ENCODE data around the gene SPCS1. TPM values are rescaled to one million over a fixed set of nuclear protein-coding genes. Genes with fewer than 3 reads are reported as not detected.

SPCS1 gene
- polyA plus RNA-seq, 2 of the 4 experiments (the other 2 are of a cell fraction), result 180 to 184 TPM

- Histone ChIP-seq H3K4me2 (no peak overlapping the region), H3K27ac (no peak overlapping the region), H3K4me3 (no peak overlapping the region), H3K9me3 (no peaks in the 10 kb centered on the region), H3K4me1 (no peaks in the 10 kb centered on the region; the same call in 2 of the 3 replicates)
- DNase-seq (ENCODE audit: low read depth in 1 of 2, low spot score in 1 of 2) (no peak), FAIRE-seq (no peak), ATAC-seq (peak in 1 of 2 experiments; percentile 12; a peak in 2 of 6 replicates)
- CTCF ChIA-PET, result interaction anchor here (1.1 kb wide), 1 partner anchor 10 kb away, joined by 3 read pairs; no protein-coding TSS in a partner anchor
- POLR2A ChIA-PET, result interaction anchor here (1.0 kb wide), 1 partner anchor 13 kb away, joined by 4 read pairs; no protein-coding TSS in a partner anchor
- TF ChIP-seq HOXA7 (CRISPR knock-in tag; IDR thresholded peaks at IDR 0.05), result peak; percentile 40; the same call in 1 of the 2 replicates
- no peak for TF ChIP-seq FOSL2 (IDR thresholded peaks at IDR 0.05)
- TF ChIP-seq FOSL2 (CRISPR knock-in tag; IDR thresholded peaks at IDR 0.05), result no peak
- WGBS (ENCODE audit: missing lambda C conversion rate), result 87% methylated on average over 2 of the region's 2 CpGs
Observed at GRCh38 chr3:52696830-52697631, 8.9 kb upstream of the SPCS1 start.

GRCh38 chr3:52697632-52697965 is 8.3 kb upstream of the SPCS1 start:
- no peak overlapping the region for H3K4me3 ChIP-seq
- ATAC-seq (peak; percentile 27 to 33; a peak in 3 of 6 replicates), FAIRE-seq (no peak), DNase-seq (ENCODE audit: low read depth in 1 of 2, low spot score in 1 of 2) (no peak)
- WGBS (ENCODE audit: missing lambda C conversion rate), result 98% methylated on average over 4 of the region's 4 CpGs
- H3K4me1 ChIP-seq, result no peaks in the 10 kb centered on the region; the same call in 2 of the 3 replicates
- ChIA-PET CTCF (no interaction called here), POLR2A (no interaction called here)
- no peaks in the 10 kb centered on the region for H3K9me3 ChIP-seq
- no peak overlapping the region for H3K27ac ChIP-seq
- no peak for TF ChIP-seq FOXS1 (CRISPR knock-in tag; IDR thresholded peaks at IDR 0.05)
- no peak for TF ChIP-seq POLR2A (IDR thresholded peaks at IDR 0.05; ENCODE audit: low read length)
- TF ChIP-seq RFX5 (IDR thresholded peaks at IDR 0.05), result no peak
- no peak for TF ChIP-seq TFCP2L1 (CRISPR knock-in tag; IDR thresholded peaks at IDR 0.05)
- TF ChIP-seq HOXB13 (CRISPR knock-in tag; IDR thresholded peaks at IDR 0.05; ENCODE audit: low read depth), result no peak
- no peak overlapping the region for H3K4me2 ChIP-seq

GRCh38 chr3:52703341-52703740 is 2.6 kb upstream of the SPCS1 start:
- CTCF ChIA-PET, result no interaction called here
- ATAC-seq (no peak), DNase-seq (ENCODE audit: low read depth in 1 of 2, low spot score in 1 of 2) (no peak), FAIRE-seq (no peak)
- no peak overlapping the region for H3K27ac ChIP-seq
- TF ChIP-seq TP53 (CRISPR knock-in tag; IDR thresholded peaks at IDR 0.05), result no peak
- TF ChIP-seq SMC3 (IDR thresholded peaks at IDR 0.05), result no peak
- no peak for TF ChIP-seq HES2 (IDR thresholded peaks at IDR 0.05)
- no peaks in the 10 kb centered on the region for H3K9me3 ChIP-seq
- H3K4me1 ChIP-seq, result peaks cover 25% of the 10 kb centered on the region
- POLR2A ChIA-PET, result no interaction called here
- H3K4me3 ChIP-seq, result no peak overlapping the region
- H3K4me2 ChIP-seq, result no peak overlapping the region; the same call in 2 of the 3 replicates
- WGBS (ENCODE audit: missing lambda C conversion rate), result 86% methylated on average over 7 of the region's 7 CpGs

GRCh38 chr3:52704611-52705437 is 1.1 kb upstream of the SPCS1 start:
- peaks cover 25% of the 10 kb centered on the region for H3K4me1 ChIP-seq
- peak; percentile 31 to 38; a peak in 5 of 6 replicates for ATAC-seq
- POLR2A ChIA-PET, result interaction anchor here (1.6 to 1.7 kb wide), 2 partner anchors 15 to 34 kb away, joined by 5 to 6 read pairs; no protein-coding TSS in a partner anchor
- peak overlapping the region; percentile 74 for H3K4me3 ChIP-seq
- FAIRE-seq, result no peak
- TF ChIP-seq, protein P1, sequence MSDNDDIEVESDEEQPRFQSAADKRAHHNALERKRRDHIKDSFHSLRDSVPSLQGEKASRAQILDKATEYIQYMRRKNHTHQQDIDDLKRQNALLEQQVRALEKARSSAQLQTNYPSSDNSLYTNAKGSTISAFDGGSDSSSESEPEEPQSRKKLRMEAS (IDR thresholded peaks at IDR 0.05), result 0 out of 2 replicates have a peak, but pooled peaks have one; percentile 7
- TF ChIP-seq, protein P2, sequence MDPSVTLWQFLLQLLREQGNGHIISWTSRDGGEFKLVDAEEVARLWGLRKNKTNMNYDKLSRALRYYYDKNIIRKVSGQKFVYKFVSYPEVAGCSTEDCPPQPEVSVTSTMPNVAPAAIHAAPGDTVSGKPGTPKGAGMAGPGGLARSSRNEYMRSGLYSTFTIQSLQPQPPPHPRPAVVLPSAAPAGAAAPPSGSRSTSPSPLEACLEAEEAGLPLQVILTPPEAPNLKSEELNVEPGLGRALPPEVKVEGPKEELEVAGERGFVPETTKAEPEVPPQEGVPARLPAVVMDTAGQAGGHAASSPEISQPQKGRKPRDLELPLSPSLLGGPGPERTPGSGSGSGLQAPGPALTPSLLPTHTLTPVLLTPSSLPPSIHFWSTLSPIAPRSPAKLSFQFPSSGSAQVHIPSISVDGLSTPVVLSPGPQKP (IDR thresholded peaks at IDR 0.05; ENCODE audit: low read depth, low read length), result no peak
- CTCF ChIA-PET, result interaction anchor here (1.1 kb wide), 1 partner anchor 10 kb away, joined by 3 read pairs; no protein-coding TSS in a partner anchor
- peak overlapping the region; percentile 95 for H3K4me2 ChIP-seq
- H3K9me3 ChIP-seq, result no peaks in the 10 kb centered on the region
- peak; percentile 12 to 21 for DNase-seq (ENCODE audit: low read depth in 1 of 2, low spot score in 1 of 2)
- peak overlapping the region; percentile 94 to 99 for H3K27ac ChIP-seq
- 2% methylated on average over 15 of the region's 22 CpGs for WGBS (ENCODE audit: missing lambda C conversion rate)
